Astrocyte (in vitro differentiated cells and primary cell): Measurements from ENCODE around the gene ATP8B1.

ENCODE experiments used
- EZH2 ChIP-seq: IDR thresholded peaks from 2 replicates; pipeline ENCODE4 v1.6.1; 2012; ENCODE audit warnings: mild to moderate bottlenecking, low read length, inconsistent platforms; ENCODE audit not compliant: insufficient read depth
- TF ChIP-seq, protein P1 (sequence below): IDR thresholded peaks from 2 replicates; pipeline ENCODE4 v1.5.1; 2011; ENCODE audit warnings: low read depth, mild to moderate bottlenecking, inconsistent platforms, low read length, moderate library complexity; ENCODE audit not compliant: insufficient read depth

DNA sequence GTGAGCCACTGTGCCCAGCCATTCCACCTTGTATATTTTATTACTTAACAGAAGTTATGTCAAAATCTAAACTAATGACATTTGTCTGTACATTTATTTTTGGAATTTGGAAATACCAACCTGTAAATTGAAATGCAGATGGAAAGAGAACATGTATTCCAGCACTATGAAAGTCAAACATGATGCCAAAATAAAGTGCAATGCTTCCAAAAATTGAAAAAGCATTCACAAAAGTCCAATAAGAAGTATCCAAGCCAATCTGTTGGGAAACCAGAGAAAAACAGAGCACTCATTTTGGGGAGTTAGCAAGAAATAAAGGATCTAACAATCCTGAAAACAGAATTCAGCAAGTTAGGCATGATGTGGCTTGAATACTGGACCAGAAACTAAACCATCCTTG, 151.2 kb downstream of the ATP8B1 start:
- TF ChIP-seq, protein P1, sequence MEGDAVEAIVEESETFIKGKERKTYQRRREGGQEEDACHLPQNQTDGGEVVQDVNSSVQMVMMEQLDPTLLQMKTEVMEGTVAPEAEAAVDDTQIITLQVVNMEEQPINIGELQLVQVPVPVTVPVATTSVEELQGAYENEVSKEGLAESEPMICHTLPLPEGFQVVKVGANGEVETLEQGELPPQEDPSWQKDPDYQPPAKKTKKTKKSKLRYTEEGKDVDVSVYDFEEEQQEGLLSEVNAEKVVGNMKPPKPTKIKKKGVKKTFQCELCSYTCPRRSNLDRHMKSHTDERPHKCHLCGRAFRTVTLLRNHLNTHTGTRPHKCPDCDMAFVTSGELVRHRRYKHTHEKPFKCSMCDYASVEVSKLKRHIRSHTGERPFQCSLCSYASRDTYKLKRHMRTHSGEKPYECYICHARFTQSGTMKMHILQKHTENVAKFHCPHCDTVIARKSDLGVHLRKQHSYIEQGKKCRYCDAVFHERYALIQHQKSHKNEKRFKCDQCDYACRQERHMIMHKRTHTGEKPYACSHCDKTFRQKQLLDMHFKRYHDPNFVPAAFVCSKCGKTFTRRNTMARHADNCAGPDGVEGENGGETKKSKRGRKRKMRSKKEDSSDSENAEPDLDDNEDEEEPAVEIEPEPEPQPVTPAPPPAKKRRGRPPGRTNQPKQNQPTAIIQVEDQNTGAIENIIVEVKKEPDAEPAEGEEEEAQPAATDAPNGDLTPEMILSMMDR, result no peak
- TF ChIP-seq EZH2, result no peak
